HepG2 (cell line): ENCODE measurements around the gene GRHL3. TPM values are rescaled to one million over a fixed set of nuclear protein-coding genes. Genes with fewer than 3 reads are reported as not detected.

Experiments
- ATAC-seq: fragments of 200-7000 bp; cut with Tn5 transposase; 3 replicates; pipeline ENCODE4 v1.9.1; 2020; ENCODE audit warnings: mild to moderate bottlenecking, moderate library complexity
- BruUV-seq: library from RNA; stranded (reverse); fragments of 400-500 nt; replicated peaks from 2 replicates; lab custom pipeline; 2021; lab: Mats Ljungman, UMichigan
- CTCF ChIA-PET: fragments of 300-600 bp; formaldehyde crosslinking; extraction: SDS; loops from one replicate; lab custom pipeline; 2021; ENCODE audit warnings: low total read pairs, inconsistent platforms, low intra/inter-chr PET ratio; lab: Yijun Ruan, JAX
- POLR2A ChIA-PET: fragments of 350-600 bp; sonication (Branson Sonifier 250); formaldehyde crosslinking; loops from one replicate; lab custom pipeline; 2020; ENCODE audit warnings: antibody characterized with exemption, inconsistent platforms; lab: Yijun Ruan, JAX
- DNase-seq: peaks from one replicate; pipeline ENCODE4 v3.0.0-alpha.2; 2015; ENCODE audit warnings: low spot score
- FAIRE-seq: peaks from 3 replicates; lab custom pipeline; 2011; peaks lifted over from hg19 to GRCh38; lab: Jason Lieb, UNC
- H2AFZ ChIP-seq: one replicate; pipeline ENCODE4 v1.6.1; 2011; ENCODE audit warnings: low read length, inconsistent platforms
- H3K27ac ChIP-seq: fragments of 300-600 bp; 3 replicates; pipeline ENCODE4 v1.8.0; 2011; ENCODE audit warnings: mixed run types, mild to moderate bottlenecking, mixed read lengths, low read length, inconsistent platforms; ENCODE audit not compliant: insufficient read depth; ENCODE audit errors: extremely low read length
- H3K27me3 ChIP-seq, 2 experiments: fragments of 200-600 bp in 1 of 2; 2 replicates in 1 of 2; 3 replicates in 1 of 2; pipeline versions ENCODE4 v1.6.0 to v1.8.0; 2011; ENCODE audit warnings: low read length in 2 of 2, mild to moderate bottlenecking in 2 of 2, moderate library complexity in 2 of 2, inconsistent platforms in 1 of 2; ENCODE audit not compliant: insufficient read depth in 2 of 2, control insufficient read depth in 1 of 2
- H3K36me3 ChIP-seq, 2 experiments: fragments of 200-600 bp in 1 of 2; replicated peaks in 1 of 2; 2 replicates in 1 of 2; 3 replicates in 1 of 2; pipeline versions ENCODE4 v1.5.1 to v1.8.0; 2011; ENCODE audit warnings: low read length in 2 of 2, inconsistent platforms in 1 of 2; ENCODE audit not compliant: insufficient read depth in 2 of 2, control insufficient read depth in 1 of 2
- H3K4me1 ChIP-seq: 2 replicates; pipeline ENCODE4 v1.5.1; 2012; ENCODE audit warnings: low read length, inconsistent platforms; ENCODE audit not compliant: insufficient read depth
- H3K4me2 ChIP-seq: 2 replicates; pipeline ENCODE4 v1.6.0; 2011; ENCODE audit warnings: low read depth, low read length, inconsistent platforms
- H3K4me3 ChIP-seq, 3 experiments: fragments of 200-600 bp in 1 of 3; sonication (generic), shearing (Covaris generic) in 1 of 3; replicated peaks in 1 of 3; 2 replicates each; pipeline ENCODE4 v1.5.1; 2011 to 2016; ENCODE audit warnings: low read length in 3 of 3, inconsistent platforms in 2 of 3, low read depth in 2 of 3, mild to moderate bottlenecking in 2 of 3, control low read depth in 1 of 3, mixed read lengths in 1 of 3; ENCODE audit not compliant: insufficient read depth in 1 of 3
- H3K79me2 ChIP-seq: one replicate; pipeline ENCODE4 v1.6.1; 2011; ENCODE audit warnings: low read length, inconsistent platforms; ENCODE audit not compliant: insufficient read depth
- H3K9ac ChIP-seq: 2 replicates; pipeline ENCODE4 v1.6.0; 2011; ENCODE audit warnings: mild to moderate bottlenecking, low read depth, low read length, inconsistent platforms; ENCODE audit not compliant: insufficient read depth
- H3K9me3 ChIP-seq: 2 replicates; pipeline ENCODE4 v1.5.1; 2012; ENCODE audit warnings: mild to moderate bottlenecking, low read length
- H4K20me1 ChIP-seq: 2 replicates; pipeline ENCODE4 v1.6.0; 2011; ENCODE audit warnings: inconsistent platforms, mild to moderate bottlenecking, low read length, moderate library complexity; ENCODE audit not compliant: insufficient read depth
- ELF3 ChIP-seq: IDR thresholded peaks from 2 replicates; pipeline ENCODE4 v1.6.1; 2016; ENCODE audit warnings: missing genetic modification reagents, missing compliant biosample characterization
- GLMP ChIP-seq: sonication (generic); formaldehyde crosslinking; IDR thresholded peaks from 2 replicates; pipeline ENCODE4 v1.9.0; 2021; ENCODE audit warnings: missing genetic modification reagents, mild to moderate bottlenecking, borderline replicate concordance
- HDAC2 ChIP-seq: sonication (generic); formaldehyde crosslinking; IDR thresholded peaks from 2 replicates; pipeline ENCODE4 v1.4.0; 2020; ENCODE audit warnings: missing genetic modification reagents
- IKZF1 ChIP-seq: fragments of 450-650 bp; IDR thresholded peaks from 2 replicates; pipeline ENCODE4 v1.7.1; 2016
- KMT2A ChIP-seq: sonication (generic); formaldehyde crosslinking; IDR thresholded peaks from 2 replicates; pipeline ENCODE4 v1.4.0; 2020; ENCODE audit warnings: missing genetic modification reagents
- LCORL ChIP-seq, 2 experiments: fragments of 450-650 bp in 1 of 2; sonication (generic) in 1 of 2; formaldehyde crosslinking in 1 of 2; IDR thresholded peaks; 2 replicates each; pipeline versions ENCODE4 v1.5.0 to v1.6.1; 2017 to 2020; ENCODE audit warnings: antibody characterized with exemption in 1 of 2, missing genetic modification reagents in 1 of 2
- MIXL1 ChIP-seq: IDR thresholded peaks from 2 replicates; pipeline ENCODE4 v1.6.1; 2016
- MTA3 ChIP-seq: sonication (generic); formaldehyde crosslinking; IDR thresholded peaks from 2 replicates; pipeline ENCODE4 v1.4.0; 2020; ENCODE audit warnings: missing genetic modification reagents
- NFATC3 ChIP-seq: sonication (generic); formaldehyde crosslinking; IDR thresholded peaks from 2 replicates; pipeline ENCODE4 v1.5.1; 2020; ENCODE audit warnings: mild to moderate bottlenecking, missing genetic modification reagents
- NR2F2 ChIP-seq: IDR thresholded peaks from 2 replicates; pipeline ENCODE4 v1.6.1; 2012; ENCODE audit warnings: low read depth, inconsistent platforms, borderline replicate concordance
- RBM39 ChIP-seq: fragments of 200-400 bp; formaldehyde crosslinking; IDR thresholded peaks from one replicate; pipeline ENCODE4 v1.6.1; 2018; ENCODE audit warnings: antibody characterized with exemption, mild to moderate bottlenecking, low read depth, low read length; ENCODE audit not compliant: poor library complexity, severe bottlenecking
- RELA ChIP-seq: sonication (generic); formaldehyde crosslinking; IDR thresholded peaks from 2 replicates; pipeline ENCODE4 v1.4.0; 2020; ENCODE audit warnings: missing genetic modification reagents
- RFXAP ChIP-seq: sonication (generic); formaldehyde crosslinking; IDR thresholded peaks from 2 replicates; pipeline ENCODE4 v1.4.0; 2020; ENCODE audit warnings: missing genetic modification reagents, borderline replicate concordance
- SCMH1 ChIP-seq: sonication (generic); formaldehyde crosslinking; IDR thresholded peaks from 2 replicates; pipeline ENCODE4 v1.9.0; 2021; ENCODE audit warnings: missing genetic modification reagents, mild to moderate bottlenecking, borderline replicate concordance
- SP2 ChIP-seq: sonication (generic); formaldehyde crosslinking; IDR thresholded peaks from 2 replicates; pipeline ENCODE4 v1.5.1; 2020; ENCODE audit warnings: mild to moderate bottlenecking, missing genetic modification reagents
- TEAD2 ChIP-seq: sonication (generic); formaldehyde crosslinking; IDR thresholded peaks from 2 replicates; pipeline ENCODE4 v1.9.0; 2021; ENCODE audit warnings: missing genetic modification reagents
- TFAP4 ChIP-seq: sonication (generic); IDR thresholded peaks from 2 replicates; pipeline ENCODE4 v1.6.1; 2016; ENCODE audit warnings: low read depth, borderline replicate concordance
- U2AF1 ChIP-seq: fragments of 200-400 bp; formaldehyde crosslinking; optimal IDR thresholded peaks from 2 replicates; pipeline ENCODE3; 2017; ENCODE audit warnings: mild to moderate bottlenecking, low read depth, low read length
- ZIK1 ChIP-seq: sonication (generic); formaldehyde crosslinking; IDR thresholded peaks from 2 replicates; pipeline ENCODE4 v1.5.0; 2020; ENCODE audit warnings: mild to moderate bottlenecking, low read depth, missing genetic modification reagents, borderline replicate concordance
- ZSCAN22 ChIP-seq: sonication (generic); formaldehyde crosslinking; IDR thresholded peaks from 2 replicates; pipeline ENCODE4 v1.4.0; 2020; ENCODE audit warnings: mild to moderate bottlenecking, missing genetic modification reagents
- WGBS: methylation state at CpG from one replicate; pipeline ENCODE4 v1.1.6; 2017; ENCODE audit warnings: low lambda C conversion rate; 5-methylcytosine and 5-hydroxymethylcytosine counted together
- in situ Hi-C: cut with HindIII; loops from 2 replicates; pipeline ENCODE4 v1.10.0; 2017; ENCODE audit warnings: low pct_unique_long_range_greater_than_20kb; ENCODE audit not compliant: extremely low pct_ligation_motif_present
- intact Hi-C: fragments of 100-400 bp; cut with micrococcal nuclease; formaldehyde crosslinking; loops from one replicate; pipeline ENCODE4 v1.10.0; 2022; ENCODE audit not compliant: unreplicated experiment
- polyA plus RNA-seq, 8 experiments: library from polyadenylated mRNA; depleted of rRNA in 3 of 8; stranded (reverse) in 7 of 8; unstranded in 1 of 8; fragments of >200 nt; fragmentation: Illumina TruSeq in 4 of 8; extraction: Trizol in 4 of 8; gene quantifications; 2 replicates each; pipeline versions ENCODE4 v1.2.1 to v1.2.3, GENCODE V29; 2011 to 2016; ENCODE audit warnings: low read depth in 4 of 8, missing spikeins in 1 of 8, mixed read lengths in 1 of 8; ENCODE audit not compliant: insufficient read depth in 1 of 8
- total RNA-seq, 5 experiments: library from RNA; depleted of rRNA; stranded (reverse); fragments of >200 nt; fragmentation: Illumina TruSeq; extraction: Trizol; gene quantifications; 2 replicates each; pipeline ENCODE4 v1.2.3, GENCODE V29; 2016; ENCODE audit warnings: low read depth in 1 of 5

The GRHL3 gene
- total and polyA plus RNA-seq, 2 of the 13 experiments (the other 11 are each of a cell fraction or from before 2014, with no cell fraction given): not detected

GRCh38 chr1:24383381-24383940 lies 64.3 kb downstream of the GRHL3 start (continued):
- TF ChIP-seq NFATC3 (CRISPR knock-in tag) (no peak), RELA (CRISPR knock-in tag) (no peak)

GRCh38 chr1:24384251-24385090 lies 65.3 kb downstream of the GRHL3 start:
- no peak overlapping the region for H3K4me3 ChIP-seq
- in situ Hi-C loops (no loop called here), intact Hi-C loops (loop anchor here (10.0 kb wide), 1 partner anchor 1020 kb away; the partner anchor contains the start of gene ZNF436)
- H3K4me1 ChIP-seq: peaks cover 20% of the 10 kb centered on the region
- no peak for TF ChIP-seq NR2F2
- no peak for TF ChIP-seq TFAP4
- TF ChIP-seq GLMP (CRISPR knock-in tag): no peak
- no peak for TF ChIP-seq RBM39
- TF ChIP-seq ELF3 (CRISPR knock-in tag): no peak
- TF ChIP-seq SP2 (CRISPR knock-in tag): no peak
- no peak for TF ChIP-seq LCORL (IDR thresholded peaks at IDR 0.05)
- no peak for TF ChIP-seq LCORL (CRISPR knock-in tag; IDR thresholded peaks at IDR 0.05)
- no peak for TF ChIP-seq ZIK1 (CRISPR knock-in tag)
- TF ChIP-seq TEAD2 (CRISPR knock-in tag): no peak
- TF ChIP-seq MTA3 (CRISPR knock-in tag): no peak
- TF ChIP-seq U2AF1: no peak
- TF ChIP-seq MIXL1 (CRISPR knock-in tag): no peak
- TF ChIP-seq SCMH1 (CRISPR knock-in tag): no peak
- no peak for TF ChIP-seq KMT2A (CRISPR knock-in tag)
- TF ChIP-seq ZSCAN22: no peak
- TF ChIP-seq RFXAP (CRISPR knock-in tag): no peak
- no peak for TF ChIP-seq IKZF1
- no peak for TF ChIP-seq HDAC2 (CRISPR knock-in tag)
- H3K9ac ChIP-seq: no peak overlapping the region
- H3K4me2 ChIP-seq: no peak overlapping the region
- BruUV-seq: no TSS peak
- FAIRE-seq (no peak), ATAC-seq (no peak), DNase-seq (no peak)
- H2AFZ ChIP-seq: no peak overlapping the region
- H4K20me1 ChIP-seq: no peaks in the 10 kb centered on the region
- H3K9me3 ChIP-seq: no peaks in the 10 kb centered on the region
- H3K36me3 ChIP-seq: no peaks in the 10 kb centered on the region; a peak in 1 of 5 replicates
- no peak overlapping the region for H3K27ac ChIP-seq
- H3K79me2 ChIP-seq: no peaks in the 10 kb centered on the region
- 83% methylated on average over 13 of the region's 13 CpGs for WGBS
- POLR2A ChIA-PET: no interaction called here
- H3K27me3 ChIP-seq: no peaks in the 10 kb centered on the region
- CTCF ChIA-PET: no interaction called here
